ENCODE results near the gene CD151. TPM values are rescaled to one million over a fixed set of nuclear protein-coding genes. Genes with fewer than 3 reads are reported as not detected.

The CD151 gene
- polyA plus RNA-seq, 1 of the 3 experiments (the other 2 are of a cell fraction), result 922 TPM

GRCh38 chr11:841981-842369 is 9.2 kb downstream of the CD151 start:
- Histone ChIP-seq H2AFZ (ENCODE audit: low read depth) (no peak overlapping the region), H3K9me2 (no peaks in the 10 kb centered on the region), H3K4me1 (ENCODE audit: control insufficient read depth in 1 of 2, insufficient read depth in 2 of 2, low read depth in 1 of 2, low read length in 1 of 2) (peaks cover 22 to 35% of the 10 kb centered on the region in 2 experiments; a peak in 3 of 4 replicates), H3K27me3 (ENCODE audit: insufficient read depth) (no peaks in the 10 kb centered on the region), H3K36me3 (replicated peaks in 1 of 2; ENCODE audit: control insufficient read depth in 1 of 2, insufficient read depth in 2 of 2, low read length in 1 of 2) (peaks cover 17 to 35% of the 10 kb centered on the region in 2 experiments), H3K9me3 (no peaks in the 10 kb centered on the region), H3K27ac (ENCODE audit: low read depth in 2 of 2, low read length in 1 of 2) (peak overlapping the region; percentile 91 to 96), H3K9ac (peak overlapping the region; percentile 97), H3K4me2 (peak overlapping the region; percentile 100), H4K20me1 (ENCODE audit: insufficient read depth) (peaks cover 52% of the 10 kb centered on the region), H3K79me2 (ENCODE audit: insufficient read depth) (peaks cover 76% of the 10 kb centered on the region), H3F3A (replicated peaks; ENCODE audit: insufficient read depth) (peaks cover 50% of the 10 kb centered on the region), H3K4me3 (ENCODE audit: low read depth in 2 of 2, low read length in 1 of 2) (peak overlapping the region; percentile 95 to 100)
- TF ChIP-seq, protein P1, sequence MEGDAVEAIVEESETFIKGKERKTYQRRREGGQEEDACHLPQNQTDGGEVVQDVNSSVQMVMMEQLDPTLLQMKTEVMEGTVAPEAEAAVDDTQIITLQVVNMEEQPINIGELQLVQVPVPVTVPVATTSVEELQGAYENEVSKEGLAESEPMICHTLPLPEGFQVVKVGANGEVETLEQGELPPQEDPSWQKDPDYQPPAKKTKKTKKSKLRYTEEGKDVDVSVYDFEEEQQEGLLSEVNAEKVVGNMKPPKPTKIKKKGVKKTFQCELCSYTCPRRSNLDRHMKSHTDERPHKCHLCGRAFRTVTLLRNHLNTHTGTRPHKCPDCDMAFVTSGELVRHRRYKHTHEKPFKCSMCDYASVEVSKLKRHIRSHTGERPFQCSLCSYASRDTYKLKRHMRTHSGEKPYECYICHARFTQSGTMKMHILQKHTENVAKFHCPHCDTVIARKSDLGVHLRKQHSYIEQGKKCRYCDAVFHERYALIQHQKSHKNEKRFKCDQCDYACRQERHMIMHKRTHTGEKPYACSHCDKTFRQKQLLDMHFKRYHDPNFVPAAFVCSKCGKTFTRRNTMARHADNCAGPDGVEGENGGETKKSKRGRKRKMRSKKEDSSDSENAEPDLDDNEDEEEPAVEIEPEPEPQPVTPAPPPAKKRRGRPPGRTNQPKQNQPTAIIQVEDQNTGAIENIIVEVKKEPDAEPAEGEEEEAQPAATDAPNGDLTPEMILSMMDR (IDR thresholded peaks at IDR 0.05), result no peak
- TF ChIP-seq FOXJ3 (CRISPR knock-in tag; IDR thresholded peaks at IDR 0.05), result no peak
- TF ChIP-seq SMC3 (IDR thresholded peaks at IDR 0.05; ENCODE audit: low read depth, low read length), result no peak
- TF ChIP-seq RAD21 (IDR thresholded peaks at IDR 0.05; ENCODE audit: low read length), result no peak
- no peak for TF ChIP-seq ZBTB33 (IDR thresholded peaks at IDR 0.05; ENCODE audit: borderline replicate concordance, low read depth)
- TF ChIP-seq USF1 (IDR thresholded peaks at IDR 0.05; ENCODE audit: borderline replicate concordance, low read depth), result no peak
- no peak for TF ChIP-seq TEAD4 (IDR thresholded peaks at IDR 0.05; ENCODE audit: borderline replicate concordance, insufficient read depth)
- TF ChIP-seq RCOR1 (IDR thresholded peaks at IDR 0.05; ENCODE audit: low read length), result no peak
- TF ChIP-seq EZH2phosphoT487 (IDR thresholded peaks at IDR 0.05; ENCODE audit: borderline replicate concordance, low read depth), result no peak
- TF ChIP-seq TAF1 (IDR thresholded peaks at IDR 0.05; ENCODE audit: borderline replicate concordance, low read depth, low read length), result no peak
- 6% methylated on average over 8 of the region's 27 CpGs for WGBS (ENCODE audit: low lambda C conversion rate)
- ChIA-PET POLR2A (interaction anchor here (1.8 to 2.6 kb wide), 3 partner anchors 11 to 33 kb away, joined by 5 to 13 read pairs (median 5); partner anchors contain the start of gene RPLP2), CTCF (interaction anchor here (1.1 to 7.5 kb wide), 3 partner anchors 43 to 209 kb away, joined by 3 to 70 read pairs (median 5); no protein-coding TSS in a partner anchor)
- no peak for DNase-seq

Measured in SK-N-SH (cell line).